GM21447 (cell line): ENCODE results near the gene DUSP2.
"Not testable (repeated sequence)": the region's sequence is repeated elsewhere in the genome, so short reads cannot be mapped to it uniquely, and the experiment has no call there.

Experiments used
- ATAC-seq: cut with Tn5 transposase; IDR thresholded peaks from one replicate; pipeline ENCODE4 v1.9.1; 2021; ENCODE audit not compliant: unreplicated experiment

DUSP2 gene

DNA sequence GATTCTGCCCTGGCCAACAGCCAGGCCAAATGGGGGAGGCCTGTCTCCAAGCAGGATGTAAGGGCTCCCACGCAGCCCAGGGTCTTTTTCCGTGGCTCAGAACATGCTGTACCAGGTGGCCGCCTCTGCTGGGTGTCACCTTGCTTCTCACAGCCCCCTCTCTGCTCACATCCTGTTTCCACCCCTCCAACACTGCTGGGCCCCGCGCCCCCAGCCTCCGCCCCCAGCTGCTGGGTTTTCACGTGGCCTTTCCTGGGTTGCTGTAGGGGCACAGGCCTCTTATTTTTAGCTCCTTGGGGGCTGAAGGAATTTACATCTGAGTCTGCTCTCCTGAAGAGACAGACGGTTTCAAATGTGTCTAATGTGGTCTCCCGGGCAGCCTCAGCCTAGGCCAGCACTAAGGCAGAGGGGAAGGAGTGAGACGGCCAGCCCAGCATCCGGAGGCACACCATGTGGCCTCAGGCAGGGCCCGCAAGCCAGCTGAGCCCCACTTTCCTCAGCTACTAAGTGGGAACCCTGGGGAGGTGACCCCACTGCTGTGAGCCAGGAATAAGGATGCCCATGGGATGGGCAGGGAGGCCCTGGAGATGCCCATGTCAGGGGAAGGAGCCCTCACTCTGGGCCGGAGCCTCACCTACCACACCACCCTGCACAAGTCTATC is 18.7 kb upstream of the DUSP2 start:
- ATAC-seq = peak; percentile 58

DNA sequence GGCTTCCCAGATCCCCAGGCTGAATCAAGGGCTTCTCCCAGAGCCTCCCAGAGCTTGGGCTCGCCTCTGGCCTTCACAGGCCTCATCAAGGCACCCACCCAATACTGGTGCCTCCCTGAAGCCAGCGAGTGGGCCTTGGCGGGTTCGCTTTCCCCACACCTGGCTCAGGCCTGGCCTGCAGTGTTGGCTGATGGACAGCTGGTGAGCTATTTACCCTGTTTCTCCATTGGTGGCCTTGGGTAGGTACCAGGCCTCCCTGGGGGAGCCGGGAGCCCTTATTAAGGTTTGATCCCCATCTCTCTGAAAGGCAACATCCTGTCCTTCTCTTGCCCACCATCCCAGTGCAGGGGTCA is 18.2 kb upstream of the DUSP2 start:
- peak; percentile 9 for ATAC-seq

GRCh38 chr2:96161898-96162297 is 16.7 kb upstream of the DUSP2 start:
- ATAC-seq = no peak

DNA sequence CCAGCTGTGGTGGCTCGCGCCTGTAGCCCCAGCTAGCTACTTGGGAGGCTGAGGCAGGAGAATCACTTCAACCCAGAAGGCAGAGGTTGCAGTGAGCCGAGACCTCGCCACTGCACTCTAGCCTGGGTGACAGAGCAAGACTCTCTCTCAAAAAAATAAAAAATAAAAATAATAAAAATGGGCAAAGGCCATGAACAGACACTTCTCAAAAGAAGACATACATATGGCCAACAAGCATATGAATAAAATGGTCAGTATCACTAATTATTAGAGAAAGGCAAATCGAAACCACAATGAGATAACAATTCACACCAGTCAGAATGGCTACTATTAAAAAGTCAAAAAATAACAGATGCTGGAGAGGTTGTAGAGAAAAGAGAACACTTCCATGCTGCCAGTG is 15.1 kb upstream of the DUSP2 start:
- not testable (repeated sequence) for ATAC-seq

DNA sequence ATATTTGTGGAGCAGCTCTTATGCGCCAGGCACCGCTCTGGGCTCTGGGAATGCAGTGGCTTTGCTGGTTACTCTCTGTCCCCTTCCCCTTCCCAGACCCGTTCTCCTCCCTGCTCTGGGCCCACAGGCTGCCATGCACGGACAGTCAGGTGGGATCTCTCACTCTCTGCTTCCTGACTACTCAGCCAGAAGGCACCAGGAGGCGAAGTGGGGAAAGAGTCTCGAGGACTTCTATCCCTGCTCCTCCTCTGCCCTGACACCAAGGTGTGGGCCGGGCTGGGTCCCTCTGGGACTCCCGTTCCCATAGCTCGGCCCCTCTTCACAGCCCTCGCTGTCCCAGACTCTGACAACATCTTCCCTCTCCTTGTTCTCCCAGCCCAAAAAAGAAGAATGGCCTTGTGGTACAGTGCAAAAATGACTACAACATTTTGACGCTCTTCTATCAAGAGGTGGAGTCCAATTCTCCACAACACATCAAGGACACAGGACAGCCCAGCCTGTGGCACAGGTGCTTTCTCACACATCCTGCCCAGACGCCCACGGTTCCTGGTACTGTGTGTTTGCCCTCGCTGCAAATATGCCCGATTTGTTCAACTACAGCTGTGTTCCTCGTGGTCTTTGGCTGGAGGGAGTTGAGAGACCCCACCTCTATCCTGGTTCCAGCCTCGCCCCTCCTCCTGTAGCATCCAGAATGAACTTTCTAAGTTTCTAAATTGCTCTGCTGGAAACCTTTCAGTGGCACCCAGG is 14.0 kb upstream of the DUSP2 start:
- no peak for ATAC-seq

DNA sequence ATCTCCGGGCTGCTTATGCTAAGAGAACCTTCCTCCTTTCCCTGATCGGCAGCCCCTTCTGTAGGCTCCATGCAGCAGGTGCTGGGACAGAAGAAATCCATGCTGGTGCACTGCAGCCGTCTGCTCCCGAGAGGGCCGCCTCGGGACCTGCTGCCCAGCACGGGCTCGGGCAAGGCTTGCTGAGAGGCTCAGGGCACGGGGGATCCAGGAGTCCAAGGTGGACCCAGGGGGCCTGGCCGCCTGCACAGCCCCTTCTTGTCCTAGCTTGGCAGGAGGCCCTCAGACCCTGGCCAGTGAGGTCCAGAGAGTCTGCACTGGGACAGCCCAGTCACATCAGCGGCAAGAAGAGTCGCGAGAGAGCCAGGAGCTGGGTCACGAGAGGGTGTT is 13.3 kb upstream of the DUSP2 start:
- ATAC-seq = no peak

DNA sequence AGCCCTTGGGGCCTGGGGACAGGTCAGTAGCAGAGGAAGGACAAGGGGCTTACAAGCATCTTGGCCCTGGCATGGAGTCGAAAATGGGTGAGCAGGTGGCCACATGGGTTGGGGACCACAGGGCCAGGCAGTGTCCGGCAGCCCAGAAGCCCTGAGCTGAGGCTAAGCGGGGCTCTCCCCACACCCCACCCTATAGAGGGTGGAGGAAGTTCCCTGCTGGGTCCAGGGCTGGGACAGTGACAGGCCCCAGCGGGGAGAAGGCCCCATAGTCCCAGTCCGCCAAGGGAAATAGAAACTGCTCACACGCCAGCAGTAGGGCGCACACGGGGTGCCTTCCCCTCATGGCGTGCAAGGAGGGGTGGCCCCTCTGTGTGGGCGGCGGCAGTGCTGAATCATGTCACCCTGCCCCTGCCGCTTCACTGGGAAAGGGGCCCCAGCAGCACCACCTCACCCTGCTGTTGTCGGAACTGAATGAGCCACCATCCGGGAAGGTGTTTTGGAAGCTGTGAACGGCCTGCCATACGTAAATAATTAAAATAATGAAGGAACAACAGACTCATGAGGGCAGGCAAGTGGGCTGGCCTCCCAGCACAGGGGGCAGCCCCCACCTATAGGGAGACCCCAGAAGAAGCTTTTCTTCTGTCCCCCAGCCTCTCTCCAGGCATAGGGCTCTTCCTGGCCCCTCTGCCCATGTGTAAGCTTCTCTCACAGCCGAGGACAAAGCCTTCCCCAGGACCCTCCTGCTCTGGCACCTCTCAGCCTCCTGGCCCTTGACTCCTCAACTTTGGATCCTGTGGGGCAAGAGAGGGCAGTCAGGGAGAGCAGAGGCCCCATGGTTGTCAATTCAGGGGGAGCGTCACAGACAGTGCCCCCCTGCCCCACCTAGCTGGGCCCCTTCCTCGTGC is 12.7 kb upstream of the DUSP2 start:
- ATAC-seq = peak; percentile 59

GRCh38 chr2:96156926-96157648 is 11.8 kb upstream of the DUSP2 start:
- peak; percentile 44 for ATAC-seq

DNA sequence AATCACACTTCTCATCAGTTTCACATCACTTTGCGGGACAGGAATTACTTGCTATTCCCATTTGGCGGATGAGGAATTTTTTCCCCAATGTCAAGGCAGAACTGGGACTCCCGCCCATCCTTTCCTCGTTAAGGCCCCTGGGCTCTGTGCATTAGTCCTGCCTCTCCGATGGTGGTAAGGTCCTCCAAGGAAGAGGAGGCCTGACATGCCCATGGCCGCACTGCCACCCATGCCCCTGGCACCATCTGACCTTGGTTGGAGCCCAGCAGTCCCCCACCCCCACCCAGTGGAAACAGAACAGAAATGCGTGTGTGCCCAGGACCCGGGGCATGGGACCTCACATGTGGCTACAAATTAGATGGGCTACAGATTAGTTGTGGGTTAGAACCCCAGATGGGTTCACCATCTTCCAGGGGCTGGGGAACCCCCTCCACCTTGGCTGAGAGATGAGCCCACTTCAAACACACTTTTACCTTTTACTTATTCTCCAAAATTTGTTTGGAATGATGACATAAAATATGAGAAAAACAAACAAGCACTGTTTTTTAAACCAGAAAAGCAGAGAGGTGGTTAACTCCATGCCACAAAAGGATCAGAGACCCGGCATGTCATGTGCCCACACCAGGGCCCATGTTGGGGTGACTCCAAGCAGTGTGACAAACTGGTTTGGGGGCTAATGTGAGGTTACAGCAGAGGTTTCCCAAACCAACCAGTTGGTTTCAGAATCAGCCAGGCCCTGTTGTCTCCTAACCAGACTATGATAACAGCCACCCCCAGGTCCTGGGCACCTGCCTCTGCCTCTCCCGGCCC is 11.0 kb upstream of the DUSP2 start:
- ATAC-seq = no peak

DNA sequence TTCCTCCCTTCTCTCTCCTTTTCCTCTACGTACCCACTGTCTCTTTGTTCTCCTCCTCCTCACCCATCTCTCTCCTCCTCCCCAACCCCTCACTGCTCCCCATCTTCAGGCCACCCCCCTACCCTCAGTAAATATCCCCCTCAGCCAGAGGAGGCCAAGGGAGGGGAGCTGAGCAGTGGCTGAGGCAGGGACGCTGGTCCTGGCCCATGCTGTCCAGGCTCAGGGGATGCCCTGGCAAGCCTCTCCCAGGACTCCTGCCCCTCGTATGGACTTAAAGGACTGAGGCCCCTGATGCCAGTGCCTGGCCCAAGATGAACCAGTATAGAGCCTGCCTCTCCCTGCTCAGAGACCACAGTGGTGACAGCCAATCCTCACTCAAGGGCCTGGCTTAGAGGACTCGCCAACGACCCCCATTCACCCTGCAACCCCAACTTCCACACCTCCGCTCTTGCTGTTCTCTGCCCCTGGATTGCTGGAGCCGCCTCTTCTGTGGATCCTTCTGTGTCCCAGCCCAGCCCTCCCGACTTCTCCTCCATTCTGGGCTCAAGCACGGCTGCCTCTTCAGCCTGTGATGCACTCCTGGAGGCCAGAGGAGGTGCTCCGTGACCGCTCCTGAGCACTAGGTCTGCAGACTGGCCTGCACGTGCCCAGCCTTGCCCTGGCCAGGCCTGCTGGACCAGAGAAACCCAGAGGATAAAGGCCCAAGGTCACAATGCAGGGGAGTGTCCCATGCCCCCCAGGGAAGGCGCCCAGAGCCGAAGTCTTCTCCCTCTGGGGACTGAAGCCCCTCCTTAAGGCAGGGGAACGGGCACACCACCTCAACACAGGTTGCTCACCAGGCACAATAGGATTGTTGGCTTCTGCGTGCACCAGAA is 9.5 kb upstream of the DUSP2 start:
- no peak for ATAC-seq

GRCh38 chr2:96153991-96154431 is 8.8 kb upstream of the DUSP2 start:
- ATAC-seq = no peak

- no peak for ATAC-seq
Measured at GRCh38 chr2:96153291-96153713, 8.1 kb upstream of the DUSP2 start.

- ATAC-seq = no peak
Measured at GRCh38 chr2:96152304-96153161, 7.3 kb upstream of the DUSP2 start.

GRCh38 chr2:96151595-96152303 is 6.5 kb upstream of the DUSP2 start:
- no peak for ATAC-seq

DNA sequence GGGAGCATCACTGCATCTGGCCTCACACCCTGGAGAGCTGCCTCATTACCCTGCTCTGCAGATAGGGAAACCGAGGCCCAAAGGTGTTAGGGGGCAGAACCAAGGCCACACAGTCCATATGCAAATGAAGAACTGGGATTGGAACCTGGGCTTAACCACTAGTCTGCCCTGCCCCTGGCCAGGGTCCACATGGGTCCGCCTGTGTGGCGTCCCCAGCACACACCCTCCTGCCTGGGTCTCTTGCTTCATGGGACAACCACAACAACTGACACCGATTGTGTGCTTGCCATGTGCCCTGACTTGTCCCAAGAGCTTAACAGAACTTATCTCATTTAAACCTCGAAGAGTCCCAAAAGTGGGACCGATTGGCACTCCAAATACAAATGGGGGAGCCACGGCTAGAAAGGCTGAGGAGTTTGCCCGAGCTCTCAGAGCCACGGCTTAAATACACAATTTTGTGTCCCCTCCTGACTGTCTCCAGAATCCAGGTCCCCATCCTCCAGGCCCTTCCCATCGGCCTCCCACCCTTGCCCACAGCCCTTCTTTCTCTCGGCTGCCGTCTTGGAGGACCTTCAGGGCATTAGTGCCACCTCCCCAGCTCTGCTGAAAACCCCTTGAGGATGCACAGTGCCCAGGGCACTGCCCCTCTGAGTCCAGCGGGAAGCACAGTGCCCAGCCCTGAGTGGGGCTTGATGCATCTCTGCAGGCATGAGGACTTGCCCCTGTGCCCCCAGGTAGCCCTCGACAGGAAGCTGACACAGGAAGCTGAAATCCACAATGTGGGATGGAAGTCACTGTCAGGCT is 5.8 kb upstream of the DUSP2 start:
- no peak for ATAC-seq

- ATAC-seq = no peak
Measured at GRCh38 chr2:96150007-96150640, 4.9 kb upstream of the DUSP2 start.
